Progenitor cell of endocrine pancreas (in vitro differentiated cells): Measurements from ENCODE around the gene TANGO6. TPM values are rescaled to one million over a fixed set of nuclear protein-coding genes. Genes with fewer than 3 reads are reported as not detected.

Experiments
- DNase-seq: peaks from one replicate; pipeline ENCODE4 v3.0.0; 2021; ENCODE audit warnings: low spot score; ENCODE audit not compliant: unreplicated experiment
- H3K27ac Mint-ChIP-seq: 2 replicates; pipeline ENCODE4 v1.8.0; 2021; ENCODE audit warnings: mild to moderate bottlenecking, moderate library complexity, mixed read lengths
- H3K27me3 Mint-ChIP-seq: 2 replicates; pipeline ENCODE4 v1.8.0; 2021; ENCODE audit warnings: mixed read lengths
- H3K36me3 Mint-ChIP-seq: 2 replicates; pipeline ENCODE4 v1.8.0; 2022; ENCODE audit warnings: mixed read lengths; ENCODE audit not compliant: insufficient read depth
- H3K4me1 Mint-ChIP-seq: 2 replicates; pipeline ENCODE4 v1.8.0; 2021; ENCODE audit warnings: low read depth, mixed read lengths
- H3K4me3 Mint-ChIP-seq: 2 replicates; pipeline ENCODE4 v1.8.0; 2021; ENCODE audit warnings: low read depth, mild to moderate bottlenecking, moderate library complexity, mixed read lengths
- H3K9me3 Mint-ChIP-seq: 2 replicates; pipeline ENCODE4 v1.8.0; 2021; ENCODE audit warnings: low read depth, mixed read lengths
- total RNA-seq: library from RNA; stranded (reverse); gene quantifications from 2 replicates; pipeline ENCODE4 v1.2.1, GENCODE V29; 2021
- TF ChIP-seq, protein P1 (sequence below): fragments of 200-600 bp; sonication (generic); IDR thresholded peaks from one replicate; pipeline ENCODE4 v1.5.0; 2021; ENCODE audit warnings: antibody characterized with exemption, mild to moderate bottlenecking; ENCODE audit not compliant: unreplicated experiment

TANGO6 gene
- total RNA-seq, 1 donor from 2014 or later, result 14.8 TPM

DNA sequence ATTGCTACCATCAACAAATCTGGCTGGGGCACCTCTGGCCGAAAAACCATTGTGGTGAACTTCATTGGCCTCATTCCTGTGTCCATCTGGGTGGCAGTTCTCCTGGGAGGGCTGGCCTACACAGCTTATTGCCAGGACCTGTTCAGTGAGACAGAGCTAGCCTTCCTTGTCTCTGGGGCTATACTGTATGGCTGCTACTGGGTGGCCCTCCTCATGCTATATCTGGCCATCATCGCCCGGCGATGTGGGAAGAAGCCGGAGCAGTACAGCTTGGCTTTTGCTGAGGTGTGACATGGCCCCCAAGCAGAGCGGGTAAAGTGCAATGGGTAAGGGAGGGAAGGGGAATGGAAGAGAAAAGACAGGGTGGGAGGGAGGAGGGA lies 271.6 kb downstream of the TANGO6 start:
- Mint-ChIP-seq H3K4me3 (no peak overlapping the region), H3K9me3 (no peaks in the 10 kb centered on the region), H3K4me1 (no peaks in the 10 kb centered on the region), H3K27ac (no peak overlapping the region), H3K27me3 (no peaks in the 10 kb centered on the region), H3K36me3 (peaks cover 2% of the 10 kb centered on the region)
- no peak for DNase-seq
- TF ChIP-seq, protein P1, sequence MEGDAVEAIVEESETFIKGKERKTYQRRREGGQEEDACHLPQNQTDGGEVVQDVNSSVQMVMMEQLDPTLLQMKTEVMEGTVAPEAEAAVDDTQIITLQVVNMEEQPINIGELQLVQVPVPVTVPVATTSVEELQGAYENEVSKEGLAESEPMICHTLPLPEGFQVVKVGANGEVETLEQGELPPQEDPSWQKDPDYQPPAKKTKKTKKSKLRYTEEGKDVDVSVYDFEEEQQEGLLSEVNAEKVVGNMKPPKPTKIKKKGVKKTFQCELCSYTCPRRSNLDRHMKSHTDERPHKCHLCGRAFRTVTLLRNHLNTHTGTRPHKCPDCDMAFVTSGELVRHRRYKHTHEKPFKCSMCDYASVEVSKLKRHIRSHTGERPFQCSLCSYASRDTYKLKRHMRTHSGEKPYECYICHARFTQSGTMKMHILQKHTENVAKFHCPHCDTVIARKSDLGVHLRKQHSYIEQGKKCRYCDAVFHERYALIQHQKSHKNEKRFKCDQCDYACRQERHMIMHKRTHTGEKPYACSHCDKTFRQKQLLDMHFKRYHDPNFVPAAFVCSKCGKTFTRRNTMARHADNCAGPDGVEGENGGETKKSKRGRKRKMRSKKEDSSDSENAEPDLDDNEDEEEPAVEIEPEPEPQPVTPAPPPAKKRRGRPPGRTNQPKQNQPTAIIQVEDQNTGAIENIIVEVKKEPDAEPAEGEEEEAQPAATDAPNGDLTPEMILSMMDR, result no peak

DNA sequence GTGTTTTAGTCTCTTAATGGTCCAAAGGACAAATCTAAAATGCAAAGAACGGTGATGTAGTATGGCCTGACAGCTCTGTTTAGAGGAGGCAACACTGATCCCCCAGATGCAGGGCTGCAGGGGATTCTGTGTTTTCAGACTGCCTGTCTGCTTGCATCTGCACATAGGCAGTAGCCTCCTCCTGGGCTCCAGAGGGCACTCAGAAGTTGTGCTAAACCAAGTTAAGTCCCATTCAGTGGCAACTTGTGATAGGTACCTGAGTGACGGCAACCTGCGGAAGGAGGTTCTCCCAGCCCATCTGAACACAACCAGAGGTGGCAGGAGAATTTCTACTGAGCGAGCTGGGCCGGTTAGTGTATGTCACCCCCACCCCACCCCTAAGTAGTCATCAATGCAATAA lies 272.0 kb downstream of the TANGO6 start:
- TF ChIP-seq, protein P1, result no peak
- H3K36me3 Mint-ChIP-seq, result peaks cover 3% of the 10 kb centered on the region
- no peak for DNase-seq
- H3K9me3 Mint-ChIP-seq, result no peaks in the 10 kb centered on the region
- no peak overlapping the region for H3K27ac Mint-ChIP-seq
- no peaks in the 10 kb centered on the region for H3K4me1 Mint-ChIP-seq
- H3K4me3 Mint-ChIP-seq, result no peak overlapping the region
- H3K27me3 Mint-ChIP-seq, result no peaks in the 10 kb centered on the region

DNA sequence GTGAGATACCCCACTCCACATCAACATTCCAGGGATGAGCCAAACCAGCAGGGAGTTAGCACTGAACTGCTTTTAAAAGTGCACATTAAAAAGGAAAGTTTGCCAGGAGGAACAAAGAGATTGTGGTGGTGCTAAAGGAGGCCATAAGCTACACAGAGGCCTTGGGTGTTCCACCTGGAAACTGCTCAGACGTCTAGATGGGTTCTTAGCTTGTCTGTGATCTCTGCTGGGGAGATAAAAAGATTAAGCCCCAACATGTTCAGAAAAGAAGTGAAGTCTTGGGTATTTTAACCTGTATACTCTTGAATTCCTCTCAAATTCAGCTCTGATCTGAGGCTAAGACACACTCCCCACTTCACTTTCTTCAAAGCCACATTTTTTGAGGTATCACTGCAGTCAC lies 272.5 kb downstream of the TANGO6 start:
- H3K36me3 Mint-ChIP-seq, result peaks cover 3% of the 10 kb centered on the region
- no peaks in the 10 kb centered on the region for H3K27me3 Mint-ChIP-seq
- no peak overlapping the region for H3K4me3 Mint-ChIP-seq
- no peak for DNase-seq
- H3K4me1 Mint-ChIP-seq, result no peaks in the 10 kb centered on the region
- H3K9me3 Mint-ChIP-seq, result no peaks in the 10 kb centered on the region
- H3K27ac Mint-ChIP-seq, result no peak overlapping the region
- TF ChIP-seq, protein P1, result no peak

DNA sequence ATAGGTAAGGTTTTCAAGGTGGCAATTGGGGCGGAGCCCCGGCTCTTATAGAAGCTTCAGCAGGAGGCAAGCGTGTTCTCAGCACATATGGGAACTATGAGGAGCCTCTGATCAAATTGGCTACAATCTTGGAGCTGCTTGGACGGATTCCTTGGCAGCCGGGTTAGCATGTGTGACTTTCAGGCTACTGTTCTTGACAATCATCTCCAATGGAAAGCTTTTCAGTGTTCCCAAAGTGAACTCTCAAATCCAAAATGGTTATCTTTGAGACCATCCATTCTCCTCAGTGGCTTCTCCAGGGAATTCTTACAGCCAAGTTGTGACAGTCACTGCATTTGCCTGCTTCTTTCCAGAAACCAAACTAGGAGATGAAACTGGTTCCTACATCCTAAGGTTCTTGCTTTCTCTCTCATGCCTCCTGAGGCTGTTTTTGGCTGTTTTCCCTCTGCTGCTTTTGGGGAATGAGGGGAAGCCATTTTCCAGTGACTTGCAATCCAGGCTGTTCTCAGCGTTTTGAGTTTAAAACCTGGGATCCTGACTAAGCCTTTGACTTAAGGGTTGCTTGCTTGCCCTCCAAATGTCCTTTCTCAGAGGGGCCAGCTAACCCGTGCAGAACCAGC lies 273.0 kb downstream of the TANGO6 start:
- H3K9me3 Mint-ChIP-seq, result no peaks in the 10 kb centered on the region
- peaks cover 3% of the 10 kb centered on the region for H3K36me3 Mint-ChIP-seq
- no peak overlapping the region for H3K27ac Mint-ChIP-seq
- H3K4me1 Mint-ChIP-seq, result no peaks in the 10 kb centered on the region
- no peak for DNase-seq
- TF ChIP-seq, protein P1, result no peak
- H3K27me3 Mint-ChIP-seq, result no peaks in the 10 kb centered on the region
- no peak overlapping the region for H3K4me3 Mint-ChIP-seq

DNA sequence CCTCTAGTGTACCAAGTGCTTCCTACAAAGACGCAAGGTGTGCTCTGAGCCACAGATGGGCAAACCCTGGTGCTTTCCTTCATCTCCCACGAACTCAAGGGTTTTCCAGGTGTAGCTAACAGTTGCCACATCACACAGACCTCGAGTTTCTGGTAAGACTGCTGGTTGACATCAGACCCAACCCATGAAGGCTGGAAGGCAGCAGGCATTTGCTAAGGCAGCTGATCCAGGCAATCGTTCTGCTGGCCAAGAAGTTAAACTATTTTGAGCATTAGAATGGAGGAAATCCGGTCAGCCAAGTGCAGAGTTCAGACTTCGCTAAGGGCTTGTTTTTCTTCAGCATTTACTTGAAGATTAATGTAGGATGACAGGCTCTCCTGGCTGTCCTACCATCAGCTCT lies 273.6 kb downstream of the TANGO6 start:
- DNase-seq, result no peak
- no peaks in the 10 kb centered on the region for H3K27me3 Mint-ChIP-seq
- peaks cover 3% of the 10 kb centered on the region for H3K36me3 Mint-ChIP-seq
- no peaks in the 10 kb centered on the region for H3K9me3 Mint-ChIP-seq
- H3K27ac Mint-ChIP-seq, result no peak overlapping the region
- H3K4me1 Mint-ChIP-seq, result no peaks in the 10 kb centered on the region
- H3K4me3 Mint-ChIP-seq, result no peak overlapping the region
- TF ChIP-seq, protein P1, result no peak
